Measurements from ENCODE around the gene RAB11FIP4. TPM values are rescaled to one million over a fixed set of nuclear protein-coding genes. Genes with fewer than 3 reads are reported as not detected.

RAB11FIP4 gene
- total RNA-seq, 2 donors from 2014 or later = 39.1 to 40.8 TPM

DNA sequence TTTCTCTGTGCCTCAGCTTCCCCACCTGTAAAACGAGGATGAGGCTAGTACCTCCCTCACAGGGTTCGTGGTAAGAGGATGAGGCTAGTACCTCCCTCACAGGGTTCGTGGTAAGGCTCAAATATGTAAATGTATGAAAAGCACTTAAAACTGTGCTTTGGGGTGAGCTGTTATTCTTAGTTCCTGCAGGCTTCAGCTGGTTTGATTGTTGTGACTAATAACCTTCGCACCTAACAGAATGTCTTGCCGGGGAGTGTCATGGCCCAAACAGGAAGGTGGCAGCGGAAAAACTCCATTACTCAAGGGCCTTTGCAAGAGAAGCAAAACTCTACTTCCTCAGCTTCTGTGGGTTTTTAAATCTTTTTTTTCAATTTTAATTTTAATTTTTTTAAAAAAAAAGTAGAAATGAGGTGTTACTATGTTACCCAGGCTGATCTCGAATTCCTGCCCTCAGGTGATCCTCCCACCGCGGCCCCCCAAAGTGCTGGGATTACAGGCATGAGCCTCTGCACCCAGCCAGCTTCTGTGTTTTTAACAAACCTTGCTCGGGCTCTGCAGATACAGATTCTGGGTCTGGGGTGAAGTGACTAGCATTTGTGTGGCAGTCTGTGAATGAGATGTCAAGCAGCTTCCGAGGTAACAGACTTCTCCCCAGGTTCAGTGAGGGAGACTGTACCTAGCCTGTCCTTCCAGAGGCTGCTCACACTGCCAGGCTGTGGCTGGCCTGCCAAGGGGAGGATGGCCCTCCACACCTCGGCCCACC is 103.0 kb downstream of the RAB11FIP4 start:
- Mint-ChIP-seq H3K4me3 (peak overlapping the region; percentile 89 to 95), H3K27me3 (ENCODE audit: low read depth) (no peaks in the 10 kb centered on the region)

GRCh38 chr17:31495022-31495885 is 103.8 kb downstream of the RAB11FIP4 start:
- Mint-ChIP-seq H3K4me1 (ENCODE audit: low read depth) (peaks cover 98% of the 10 kb centered on the region), H3K9me3 (no peaks in the 10 kb centered on the region), H3K36me3 (ENCODE audit: insufficient read depth in 2 of 2) (no peaks in the 10 kb centered on the region), H3K27ac (peak overlapping the region; percentile 95), H3K4me3 (peak overlapping the region; percentile 73 to 75), H3K27me3 (ENCODE audit: low read depth) (no peaks in the 10 kb centered on the region)
- ATAC-seq (replicated peaks in 1 of 2) (peak in 1 of 2 donors; percentile 9), DNase-seq (no peak)

More for the DNA sequence above, 103.0 kb downstream of the RAB11FIP4 start:
- ATAC-seq (replicated peaks in 1 of 2) = peak; percentile 80 to 82
- H3K9me3 Mint-ChIP-seq = no peaks in the 10 kb centered on the region
- peak; percentile 73 to 76 for DNase-seq
- no peaks in the 10 kb centered on the region for H3K36me3 Mint-ChIP-seq (ENCODE audit: insufficient read depth in 2 of 2)
- peak overlapping the region; percentile 95 for H3K27ac Mint-ChIP-seq
- peaks cover 98% of the 10 kb centered on the region for H3K4me1 Mint-ChIP-seq (ENCODE audit: low read depth)

DNA sequence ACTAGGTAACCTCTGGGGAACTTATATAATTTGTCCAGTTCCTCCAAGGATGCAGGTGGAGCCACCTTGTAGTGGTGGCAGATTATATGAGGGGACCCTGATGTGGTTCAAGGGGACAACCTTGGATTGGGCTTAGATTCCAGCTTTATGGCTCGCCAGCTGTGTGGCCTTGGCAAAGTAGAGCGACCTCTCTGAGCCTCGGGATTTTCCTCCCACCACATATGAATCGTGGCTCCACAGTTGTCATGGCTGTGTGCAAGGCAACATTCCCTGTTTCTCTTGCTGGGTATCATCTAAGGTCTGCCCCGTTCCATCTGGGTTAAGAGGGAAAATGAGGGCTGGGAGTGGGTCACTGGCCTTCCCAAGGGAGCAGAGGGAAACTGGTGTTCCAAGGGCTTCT is 104.6 kb downstream of the RAB11FIP4 start:
- DNase-seq = no peak
- Mint-ChIP-seq H3K27ac (peak overlapping the region; percentile 95), H3K4me3 (peak overlapping the region in 1 of 2 donors; percentile 52)

DNA sequence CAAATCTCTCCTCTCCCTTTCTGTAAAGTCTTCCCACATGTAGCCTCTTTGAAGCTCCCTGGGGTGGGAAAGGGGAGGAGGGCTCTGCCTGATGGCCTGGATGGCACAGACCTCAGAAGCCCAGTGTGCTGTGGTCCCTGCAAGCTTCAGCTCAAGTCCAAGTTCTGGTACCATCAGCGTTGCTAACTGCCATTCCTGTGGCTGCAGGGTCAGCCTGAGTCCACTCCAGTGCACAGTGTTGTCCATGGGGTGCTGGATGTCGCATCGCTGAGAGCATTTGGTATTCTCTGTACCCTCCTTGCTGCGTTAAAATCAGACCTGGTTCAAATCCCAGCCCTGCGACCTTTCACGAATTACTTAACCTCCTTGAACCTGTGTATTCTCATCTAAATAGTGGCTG is 105.1 kb downstream of the RAB11FIP4 start:
- no peak overlapping the region for H3K4me3 Mint-ChIP-seq
- DNase-seq = no peak
- H3K36me3 Mint-ChIP-seq (ENCODE audit: insufficient read depth in 2 of 2) = no peaks in the 10 kb centered on the region
- peak overlapping the region; percentile 61 for H3K27ac Mint-ChIP-seq
- H3K9me3 Mint-ChIP-seq = no peaks in the 10 kb centered on the region
- H3K4me1 Mint-ChIP-seq (ENCODE audit: low read depth) = peaks cover 96% of the 10 kb centered on the region
- H3K27me3 Mint-ChIP-seq (ENCODE audit: low read depth) = no peaks in the 10 kb centered on the region
- no peak for ATAC-seq (replicated peaks in 1 of 2)

More for the DNA sequence above, 104.6 kb downstream of the RAB11FIP4 start:
- ATAC-seq (replicated peaks in 1 of 2) = no peak
- H3K27me3 Mint-ChIP-seq (ENCODE audit: low read depth) = no peaks in the 10 kb centered on the region
- H3K36me3 Mint-ChIP-seq (ENCODE audit: insufficient read depth in 2 of 2) = no peaks in the 10 kb centered on the region
- no peaks in the 10 kb centered on the region for H3K9me3 Mint-ChIP-seq
- H3K4me1 Mint-ChIP-seq (ENCODE audit: low read depth) = peaks cover 98% of the 10 kb centered on the region

DNA sequence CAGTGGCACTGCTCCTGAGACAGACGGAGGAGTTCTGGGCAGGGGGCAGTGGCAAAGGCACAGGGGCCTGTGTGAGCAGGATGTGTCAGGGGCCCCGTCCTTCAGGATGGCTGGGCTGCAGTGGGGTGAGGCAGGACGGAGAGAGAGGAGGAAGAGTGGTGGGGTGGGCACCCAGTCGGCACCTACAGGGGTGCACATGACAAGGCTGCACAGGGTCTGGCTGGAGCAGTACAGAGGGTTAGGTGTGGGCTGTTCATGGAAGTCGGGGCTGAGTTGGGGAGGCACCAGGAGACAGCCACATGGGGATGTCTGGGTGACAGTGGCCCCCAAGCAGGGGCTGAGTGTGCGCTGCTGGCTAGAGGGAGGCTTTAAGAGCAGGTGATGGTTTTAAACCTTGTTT is 106.0 kb downstream of the RAB11FIP4 start:
- ATAC-seq (replicated peaks in 1 of 2) (no peak), DNase-seq (no peak)
- peak overlapping the region in 1 of 2 donors; percentile 12 for H3K4me3 Mint-ChIP-seq
- no peaks in the 10 kb centered on the region for H3K9me3 Mint-ChIP-seq
- no peaks in the 10 kb centered on the region for H3K27me3 Mint-ChIP-seq (ENCODE audit: low read depth)
- peak overlapping the region; percentile 39 for H3K27ac Mint-ChIP-seq
- H3K36me3 Mint-ChIP-seq (ENCODE audit: insufficient read depth in 2 of 2) = no peaks in the 10 kb centered on the region
- peaks cover 88% of the 10 kb centered on the region for H3K4me1 Mint-ChIP-seq (ENCODE audit: low read depth)

DNA sequence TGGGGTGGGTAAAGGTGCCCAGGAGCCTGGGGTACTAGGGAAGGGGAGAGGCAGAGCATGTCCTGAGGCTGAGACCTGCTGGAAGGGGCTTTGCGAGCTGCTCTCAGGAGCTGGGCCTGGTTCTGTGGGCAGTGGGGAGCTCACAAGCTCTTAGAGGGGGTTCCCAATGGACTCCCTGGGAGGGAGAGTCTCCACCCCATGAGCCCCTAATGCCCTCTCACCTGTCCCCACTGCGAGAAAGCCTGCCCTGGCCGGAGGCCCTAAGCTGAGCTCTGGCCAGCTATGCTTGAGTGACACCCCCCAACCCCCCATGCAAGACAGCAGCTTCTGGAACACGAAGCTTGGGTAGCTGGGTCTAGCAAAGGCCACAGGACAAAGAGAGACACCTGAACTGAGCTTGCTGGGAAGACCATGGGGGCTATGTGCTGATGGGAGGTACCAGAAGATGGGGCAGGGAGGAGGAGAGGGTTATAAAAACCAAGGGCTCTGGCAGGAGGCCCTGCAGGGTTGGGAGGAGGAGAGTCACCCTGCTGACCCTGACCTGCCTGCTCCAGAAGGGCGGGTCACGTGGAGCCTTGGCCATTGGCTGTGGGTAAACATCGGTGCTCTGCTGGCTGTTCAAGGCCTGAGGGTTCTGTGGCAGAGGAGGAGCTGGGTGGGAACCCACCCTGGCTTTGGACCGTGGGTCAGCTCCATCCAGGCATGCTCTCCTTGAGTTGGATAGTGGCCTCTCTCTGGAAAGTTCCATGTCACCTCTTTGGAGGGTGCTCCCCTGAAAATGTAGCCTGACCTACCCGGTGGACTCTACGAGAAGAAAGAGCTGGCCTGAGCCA is 106.7 kb downstream of the RAB11FIP4 start:
- Mint-ChIP-seq H3K4me1 (ENCODE audit: low read depth) (peaks cover 82% of the 10 kb centered on the region), H3K27ac (no peak overlapping the region), H3K4me3 (no peak overlapping the region), H3K36me3 (ENCODE audit: insufficient read depth in 2 of 2) (no peaks in the 10 kb centered on the region), H3K27me3 (ENCODE audit: low read depth) (no peaks in the 10 kb centered on the region), H3K9me3 (no peaks in the 10 kb centered on the region)
- ATAC-seq (replicated peaks in 1 of 2) (no peak), DNase-seq (no peak)

DNA sequence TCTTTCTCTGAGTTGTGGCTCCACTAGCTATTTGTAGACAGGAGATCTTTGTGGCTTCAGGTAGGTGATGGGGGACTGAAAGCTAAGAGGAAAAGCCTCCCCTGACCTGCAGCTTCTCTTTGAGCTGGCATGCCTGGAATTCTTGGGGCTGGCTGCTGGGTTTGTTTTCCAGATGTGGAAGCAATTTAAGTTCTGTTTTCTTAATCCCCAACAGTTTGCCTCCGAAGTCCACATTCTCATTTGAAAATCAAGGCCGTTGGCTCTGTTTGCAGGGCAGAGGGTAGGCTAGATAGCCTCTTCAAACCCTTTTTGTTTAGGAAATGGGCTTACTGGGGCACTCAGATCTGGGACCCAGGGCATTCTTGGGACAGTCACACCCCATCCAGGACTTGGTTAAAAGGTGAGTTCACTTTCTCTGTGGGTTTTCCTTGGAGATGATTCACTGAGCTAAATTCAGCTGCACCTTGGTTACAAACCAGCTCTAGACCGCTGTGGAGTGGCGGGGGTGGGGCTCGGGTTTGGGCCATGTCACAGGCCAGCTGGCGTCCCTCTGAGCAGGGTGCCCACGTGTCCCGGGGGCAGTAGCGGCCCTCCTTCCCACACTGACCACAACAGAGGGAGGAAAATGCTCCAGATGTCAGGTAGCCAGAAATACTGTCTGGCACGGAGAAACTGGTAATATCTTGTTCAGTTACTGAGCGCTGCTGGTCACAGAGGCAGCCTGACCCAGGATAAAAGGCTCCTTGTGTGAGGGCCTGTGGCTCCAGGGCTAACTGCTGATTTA is 108.5 kb downstream of the RAB11FIP4 start:
- H3K4me3 Mint-ChIP-seq = peak overlapping the region; percentile 39 to 60
- H3K4me1 Mint-ChIP-seq (ENCODE audit: low read depth) = peaks cover 73% of the 10 kb centered on the region
- H3K36me3 Mint-ChIP-seq (ENCODE audit: insufficient read depth in 2 of 2) = no peaks in the 10 kb centered on the region
- no peaks in the 10 kb centered on the region for H3K27me3 Mint-ChIP-seq (ENCODE audit: low read depth)
- ATAC-seq (replicated peaks in 1 of 2) (peak; percentile 82 to 87), DNase-seq (peak; percentile 66 to 67)
- no peaks in the 10 kb centered on the region for H3K9me3 Mint-ChIP-seq
- peak overlapping the region; percentile 71 for H3K27ac Mint-ChIP-seq

DNA sequence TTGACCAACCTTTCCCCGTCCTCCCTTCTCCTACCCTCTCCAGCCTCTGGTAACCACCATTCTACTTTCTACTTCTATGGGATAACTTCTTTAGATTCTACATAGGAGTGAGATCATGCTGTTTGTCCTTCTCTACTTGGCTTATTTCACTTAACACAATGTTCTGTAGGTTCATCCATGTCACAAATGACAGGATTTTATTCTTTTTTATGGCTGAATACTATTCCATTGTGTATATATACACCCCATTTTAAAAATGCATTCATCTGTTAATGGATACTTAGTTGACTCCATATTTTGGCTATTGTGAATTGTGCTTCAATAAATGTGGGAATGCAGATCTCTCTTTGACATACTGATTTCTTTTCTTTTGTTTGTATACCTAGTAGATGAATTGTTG is 115.0 kb downstream of the RAB11FIP4 start:
- H3K36me3 Mint-ChIP-seq (ENCODE audit: insufficient read depth in 2 of 2) = no peaks in the 10 kb centered on the region
- H3K27ac Mint-ChIP-seq = no peak overlapping the region
- no peak for ATAC-seq (replicated peaks in 1 of 2)
- no peak for DNase-seq
- peaks cover 68% of the 10 kb centered on the region for H3K4me1 Mint-ChIP-seq (ENCODE audit: low read depth)
- no peaks in the 10 kb centered on the region for H3K9me3 Mint-ChIP-seq
- no peak overlapping the region for H3K4me3 Mint-ChIP-seq
- H3K27me3 Mint-ChIP-seq (ENCODE audit: low read depth) = no peaks in the 10 kb centered on the region

GRCh38 chr17:31508288-31509094 is 117.0 kb downstream of the RAB11FIP4 start:
- Mint-ChIP-seq H3K4me3 (peak overlapping the region; percentile 86 to 89), H3K4me1 (ENCODE audit: low read depth) (peaks cover 67% of the 10 kb centered on the region), H3K9me3 (no peaks in the 10 kb centered on the region), H3K36me3 (ENCODE audit: insufficient read depth in 2 of 2) (no peaks in the 10 kb centered on the region), H3K27me3 (ENCODE audit: low read depth) (no peaks in the 10 kb centered on the region), H3K27ac (peak overlapping the region; percentile 97)
- ATAC-seq (replicated peaks in 1 of 2) (peak; percentile 90 to 94), DNase-seq (peak; percentile 75 to 79)

- Mint-ChIP-seq H3K4me1 (ENCODE audit: low read depth) (peaks cover 69% of the 10 kb centered on the region), H3K36me3 (ENCODE audit: insufficient read depth in 2 of 2) (no peaks in the 10 kb centered on the region), H3K27me3 (ENCODE audit: low read depth) (no peaks in the 10 kb centered on the region), H3K27ac (peak overlapping the region; percentile 97), H3K9me3 (no peaks in the 10 kb centered on the region), H3K4me3 (peak overlapping the region; percentile 86 to 89)
- DNase-seq (peak in 1 of 2 donors; percentile 45), ATAC-seq (replicated peaks in 1 of 2) (peak in 1 of 2 donors; percentile 26)
These were observed 117.8 kb downstream of the RAB11FIP4 start for GRCh38 chr17:31509095-31509804.

GRCh38 chr17:31509805-31510177 is 118.3 kb downstream of the RAB11FIP4 start:
- no peak for ATAC-seq (replicated peaks in 1 of 2)
- Mint-ChIP-seq H3K27me3 (ENCODE audit: low read depth) (no peaks in the 10 kb centered on the region), H3K27ac (peak overlapping the region; percentile 97), H3K9me3 (no peaks in the 10 kb centered on the region), H3K4me3 (peak overlapping the region; percentile 86 to 89), H3K4me1 (ENCODE audit: low read depth) (peaks cover 71% of the 10 kb centered on the region), H3K36me3 (ENCODE audit: insufficient read depth in 2 of 2) (no peaks in the 10 kb centered on the region)
- no peak for DNase-seq
